Measurements from ENCODE around the gene FAM50A. TPM values are rescaled to one million over a fixed set of nuclear protein-coding genes. Genes with fewer than 3 reads are reported as not detected.
A peak's percentile ranks its signal among the peaks of the same experiment; 100 is the strongest.

The FAM50A gene
- total and polyA plus RNA-seq, 8 donors: 21.2 to 128 (median 23.0) TPM

GRCh38 chrX:154417157-154417556 lies 26.8 kb upstream of the FAM50A start:
- Histone ChIP-seq H3K36me3 (no peaks in the 10 kb centered on the region), H3K4me1 (no peaks in the 10 kb centered on the region), H3K27me3 (no peaks in the 10 kb centered on the region), H3K27ac (no peak overlapping the region), H3K9me3 (no peaks in the 10 kb centered on the region), H3K4me3 (no peak overlapping the region)
- no peak for ATAC-seq
- no peak for FAIRE-seq
- no peak for TF ChIP-seq CTCF (IDR thresholded peaks at IDR 0.05)
- DNase-seq: no peak
- WGBS, 2 donors: 71 to 87% methylated on average over 7 of the region's 7 CpGs
- intact Hi-C loops (cut with DNase I): no loop called here

GRCh38 chrX:154419189-154419588 lies 24.8 kb upstream of the FAM50A start:
- no peak overlapping the region for H3K4me3 ChIP-seq
- no peak for TF ChIP-seq CTCF (IDR thresholded peaks at IDR 0.05)
- FAIRE-seq (no peak), DNase-seq (no peak), ATAC-seq (no peak)
- H3K36me3 ChIP-seq: no peaks in the 10 kb centered on the region
- intact Hi-C loops (cut with DNase I): no loop called here
- H3K27me3 ChIP-seq: no peaks in the 10 kb centered on the region
- WGBS, 2 donors: 80 to 92% methylated on average over 8 of the region's 8 CpGs
- no peaks in the 10 kb centered on the region for H3K9me3 ChIP-seq
- no peak overlapping the region for H3K27ac ChIP-seq
- H3K4me1 ChIP-seq: no peaks in the 10 kb centered on the region

GRCh38 chrX:154419688-154420401 lies 24.1 kb upstream of the FAM50A start:
- ATAC-seq (peak in 3 of 4 donors; percentile 21 to 30 (median 27)), DNase-seq (no peak), FAIRE-seq (no peak)
- intact Hi-C loops (cut with DNase I): no loop called here
- TF ChIP-seq CTCF (IDR thresholded peaks at IDR 0.05): no peak
- Histone ChIP-seq H3K36me3 (no peaks in the 10 kb centered on the region), H3K27ac (no peak overlapping the region), H3K4me1 (no peaks in the 10 kb centered on the region), H3K4me3 (no peak overlapping the region), H3K27me3 (no peaks in the 10 kb centered on the region), H3K9me3 (no peaks in the 10 kb centered on the region)
- 59 to 67% methylated on average over 18 to 19 of the region's 19 CpGs for WGBS, 2 donors

- DNase-seq: no peak
- Histone ChIP-seq H3K27ac (no peak overlapping the region), H3K36me3 (no peaks in the 10 kb centered on the region), H3K27me3 (no peaks in the 10 kb centered on the region), H3K9me3 (no peaks in the 10 kb centered on the region), H3K4me3 (no peak overlapping the region), H3K4me1 (no peaks in the 10 kb centered on the region)
- intact Hi-C loops (cut with DNase I): no loop called here
- ATAC-seq: no peak
- TF ChIP-seq CTCF (IDR thresholded peaks at IDR 0.05): no peak
- FAIRE-seq: no peak
- WGBS, 2 donors: 81 to 84% methylated on average over 10 of the region's 10 CpGs
These were observed 23.6 kb upstream of the FAM50A start for GRCh38 chrX:154420402-154420756.

- TF ChIP-seq CTCF (IDR thresholded peaks at IDR 0.05): no peak
- ATAC-seq (no peak), DNase-seq (peak in 1 of 6 donors; percentile 11), FAIRE-seq (no peak)
- H3K4me3 ChIP-seq: no peak overlapping the region
- no peaks in the 10 kb centered on the region for H3K9me3 ChIP-seq
- intact Hi-C loops (cut with DNase I): no loop called here
- no peaks in the 10 kb centered on the region for H3K27me3 ChIP-seq
- H3K4me1 ChIP-seq: no peaks in the 10 kb centered on the region
- 74 to 82% methylated on average over 13 of the region's 13 CpGs for WGBS, 2 donors
- H3K27ac ChIP-seq: peak overlapping the region in 1 of 4 donors; percentile 67
- no peaks in the 10 kb centered on the region for H3K36me3 ChIP-seq
These were observed 16.8 kb upstream of the FAM50A start for GRCh38 chrX:154426916-154427770.

Measured in pancreas (tissue), 10 donors.